Liver (tissue), 9 donors: ENCODE data around the gene ATXN7L1. TPM values are rescaled to one million over a fixed set of nuclear protein-coding genes. Genes with fewer than 3 reads are reported as not detected.
A peak's percentile ranks its signal among the peaks of the same experiment; 100 is the strongest.

Source experiments
- DNase-seq: peaks from one replicate; pipeline ENCODE4 v3.0.0-alpha.2; 2017; ENCODE audit warnings: low spot score
- H3K27ac ChIP-seq, 2 donors: one replicate each; pipeline ENCODE4 v1.7.0; 2013; ENCODE audit warnings: inconsistent platforms in 2 of 2, low read length in 2 of 2, control low read depth in 1 of 2, low read depth in 1 of 2, mild to moderate bottlenecking in 1 of 2
- H3K27me3 ChIP-seq, 4 donors: one replicate each; pipeline versions ENCODE4 v1.6.1 to v1.7.0; 2013; ENCODE audit warnings: low read length in 3 of 4, inconsistent platforms in 1 of 4, mild to moderate bottlenecking in 1 of 4, moderate library complexity in 1 of 4; ENCODE audit not compliant: control insufficient read depth in 4 of 4, insufficient read depth in 4 of 4
- H3K36me3 ChIP-seq, 4 donors: one replicate each; pipeline versions ENCODE4 v1.6.1 to v1.7.0; 2013; ENCODE audit warnings: low read length in 3 of 4, mild to moderate bottlenecking in 3 of 4, low read depth in 1 of 4, moderate library complexity in 1 of 4; ENCODE audit not compliant: control insufficient read depth in 4 of 4, insufficient read depth in 3 of 4
- H3K4me1 ChIP-seq, 4 donors: one replicate each; pipeline versions ENCODE4 v1.6.1 to v1.7.0; 2013; ENCODE audit warnings: low read length in 3 of 4, mild to moderate bottlenecking in 3 of 4, moderate library complexity in 1 of 4; ENCODE audit not compliant: control insufficient read depth in 4 of 4, insufficient read depth in 4 of 4
- H3K4me3 ChIP-seq, 3 donors: one replicate each; pipeline versions ENCODE4 v1.6.1 to v1.7.0; 2013; ENCODE audit warnings: low read length in 3 of 3, control low read depth in 1 of 3, low read depth in 1 of 3, mild to moderate bottlenecking in 1 of 3
- H3K9ac ChIP-seq, 2 donors: one replicate each; pipeline ENCODE4 v1.7.0; 2013; ENCODE audit warnings: low read length in 2 of 2, mild to moderate bottlenecking in 2 of 2, moderate library complexity in 2 of 2, control low read depth in 1 of 2, low read depth in 1 of 2
- H3K9me3 ChIP-seq, 4 donors: one replicate each; pipeline versions ENCODE4 v1.6.1 to v1.7.0; 2013; ENCODE audit warnings: low read length in 3 of 4; ENCODE audit not compliant: control insufficient read depth in 4 of 4
- ATF3 ChIP-seq: IDR thresholded peaks from 2 replicates; pipeline ENCODE4 v1.6.1; 2016; ENCODE audit warnings: antibody characterized with exemption
- CTCF ChIP-seq: fragments of 150-350 bp; IDR thresholded peaks from 2 replicates; pipeline ENCODE4 v1.5.1; 2017; ENCODE audit warnings: improper control_type of control experiment, low read depth, low read length; ENCODE audit not compliant: missing input control
- EGR1 ChIP-seq, 2 donors: IDR thresholded peaks; 2 replicates each; pipeline ENCODE4 v1.6.1; 2016 to 2018; ENCODE audit warnings: antibody characterized with exemption in 2 of 2, low read depth in 2 of 2
- FOXA1 ChIP-seq: IDR thresholded peaks from 2 replicates; pipeline ENCODE4 v1.6.1; 2016; ENCODE audit warnings: antibody characterized with exemption
- FOXA2 ChIP-seq: IDR thresholded peaks from 2 replicates; pipeline ENCODE4 v1.6.1; 2016; ENCODE audit warnings: antibody characterized with exemption
- GABPA ChIP-seq, 2 donors: IDR thresholded peaks in 1 of 2; conservative IDR thresholded peaks in 1 of 2; 2 replicates each; pipeline ENCODE4 v1.6.1; 2016; ENCODE audit warnings: antibody characterized with exemption in 2 of 2, mild to moderate bottlenecking in 1 of 2, moderate library complexity in 1 of 2
- HNF4A ChIP-seq, 2 donors: conservative IDR thresholded peaks; 2 replicates each; pipeline ENCODE4 v1.6.1; 2016; ENCODE audit warnings: antibody characterized with exemption in 2 of 2, mild to moderate bottlenecking in 2 of 2
- HNF4G ChIP-seq: IDR thresholded peaks from 2 replicates; pipeline ENCODE4 v1.6.1; 2016; ENCODE audit warnings: antibody characterized with exemption
- JUND ChIP-seq, 2 donors: IDR thresholded peaks; 2 replicates each; pipeline ENCODE4 v1.6.1; 2016; ENCODE audit warnings: antibody characterized with exemption in 2 of 2
- MAX ChIP-seq: IDR thresholded peaks from 2 replicates; pipeline ENCODE4 v1.6.1; 2016; ENCODE audit warnings: antibody characterized with exemption
- NR2F2 ChIP-seq: IDR thresholded peaks from 2 replicates; pipeline ENCODE4 v1.6.1; 2016; ENCODE audit warnings: antibody characterized with exemption
- RAD21 ChIP-seq, 2 donors: IDR thresholded peaks; 2 replicates each; pipeline ENCODE4 v1.6.1; 2016; ENCODE audit warnings: antibody characterized with exemption in 2 of 2, mild to moderate bottlenecking in 2 of 2
- REST ChIP-seq: IDR thresholded peaks from 2 replicates; pipeline ENCODE4 v1.6.1; 2016; ENCODE audit warnings: antibody characterized with exemption, mild to moderate bottlenecking
- RXRA ChIP-seq, 2 donors: IDR thresholded peaks; 2 replicates each; pipeline ENCODE4 v1.6.1; 2017 to 2018; ENCODE audit warnings: antibody characterized with exemption in 2 of 2, mild to moderate bottlenecking in 1 of 2
- SP1 ChIP-seq: IDR thresholded peaks from 2 replicates; pipeline ENCODE4 v1.6.1; 2018; ENCODE audit warnings: antibody characterized with exemption, mild to moderate bottlenecking
- TAF1 ChIP-seq: conservative IDR thresholded peaks from 2 replicates; pipeline ENCODE4 v1.6.1; 2016; ENCODE audit warnings: antibody characterized with exemption, mild to moderate bottlenecking
- YY1 ChIP-seq: IDR thresholded peaks from 2 replicates; pipeline ENCODE4 v1.6.1; 2016; ENCODE audit warnings: antibody characterized with exemption, mild to moderate bottlenecking
- ZBTB33 ChIP-seq: IDR thresholded peaks from 2 replicates; pipeline ENCODE4 v1.6.1; 2016; ENCODE audit warnings: antibody characterized with exemption
- WGBS: extraction: QIAGEN DNeasy Blood & Tissue Kit; methylation state at CpG from one replicate; pipeline ENCODE4 v1.1.7; 2013; 5-methylcytosine and 5-hydroxymethylcytosine counted together
- polyA plus RNA-seq, 2 donors: library from polyadenylated mRNA; stranded (reverse) in 1 of 2; unstranded in 1 of 2; fragments of 200-250 nt in 1 of 2; fragments of >200 nt in 1 of 2; fragmentation: Nextera tagmentation in 1 of 2; extraction: Ambion mirVana in 1 of 2; gene quantifications; one replicate each; pipeline versions ENCODE4 v1.2.1 to v1.2.3, GENCODE V29; 2013 to 2015
- total RNA-seq, 2 donors: library from RNA; depleted of rRNA; stranded (reverse); fragments of >200 nt; gene quantifications; one replicate each; pipeline ENCODE4 v1.2.3, GENCODE V29; 2014
- donor health status: healthy.
- donor health status: healthy.
- donor health status: healthy.
- donor health status: healthy.
- donor health status: healthy.

The ATXN7L1 gene
- total and polyA plus RNA-seq, 4 donors, result 2.1 to 7.4 (median 5.3) TPM

GRCh38 chr7:105596866-105597265 lies 279.5 kb downstream of the ATXN7L1 start (continued):
- TF ChIP-seq REST, result no peak
- no peak for TF ChIP-seq MAX
- no peak for TF ChIP-seq ATF3
- TF ChIP-seq HNF4A (conservative IDR thresholded peaks at IDR 0.05), result no peak
- no peak for TF ChIP-seq FOXA1
- TF ChIP-seq HNF4G, result no peak
- TF ChIP-seq FOXA2, result no peak

- H3K27ac ChIP-seq, result no peak overlapping the region
- H3K4me1 ChIP-seq, result peaks cover 0 to 7% (median 3%) of the 10 kb centered on the region in 4 donors
- no peak for DNase-seq
- H3K4me3 ChIP-seq, result no peak overlapping the region
- no peak overlapping the region for H3K9ac ChIP-seq
- TF ChIP-seq HNF4A (conservative IDR thresholded peaks at IDR 0.05) (peak in 1 of 2 donors; percentile 10), MAX (no peak), FOXA2 (no peak)
- no peaks in the 10 kb centered on the region for H3K9me3 ChIP-seq
- H3K36me3 ChIP-seq, result no peaks in the 10 kb centered on the region
- WGBS, result 28% methylated on average over 3 of the region's 3 CpGs
- no peaks in the 10 kb centered on the region for H3K27me3 ChIP-seq
Observed at GRCh38 chr7:105594034-105594433, 282.4 kb downstream of the ATXN7L1 start.

- WGBS, result 79% methylated on average over 2 of the region's 2 CpGs
- no peak for DNase-seq
- H3K4me3 ChIP-seq, result no peak overlapping the region
- H3K9ac ChIP-seq, result no peak overlapping the region
- no peaks in the 10 kb centered on the region for H3K9me3 ChIP-seq
- H3K36me3 ChIP-seq, result no peaks in the 10 kb centered on the region
- no peak overlapping the region for H3K27ac ChIP-seq
- peaks cover 0 to 7% (median 3%) of the 10 kb centered on the region in 4 donors for H3K4me1 ChIP-seq
- no peaks in the 10 kb centered on the region for H3K27me3 ChIP-seq
- TF ChIP-seq RAD21 (IDR thresholded peaks at IDR 0.05) (no peak), FOXA1 (no peak), YY1 (no peak), CTCF (no peak), SP1 (no peak), JUND (IDR thresholded peaks at IDR 0.05) (no peak), GABPA (IDR thresholded peaks at IDR 0.05 in 1 of 2, conservative IDR thresholded peaks at IDR 0.05 in 1 of 2) (no peak), REST (no peak), ZBTB33 (no peak), EGR1 (IDR thresholded peaks at IDR 0.05; ENCODE audit: low read depth in 2 of 2) (no peak), ATF3 (no peak), MAX (no peak), RXRA (IDR thresholded peaks at IDR 0.05) (no peak), HNF4A (conservative IDR thresholded peaks at IDR 0.05) (no peak), TAF1 (no peak), HNF4G (no peak), NR2F2 (no peak)
Observed at GRCh38 chr7:105591522-105591921, 284.9 kb downstream of the ATXN7L1 start.
